ENCODE data around the gene JMJD7. TPM values are rescaled to one million over a fixed set of nuclear protein-coding genes. Genes with fewer than 3 reads are reported as not detected.

JMJD7 gene
- total RNA-seq, 1 experiment from 2014 or later = 13.5 TPM

DNA sequence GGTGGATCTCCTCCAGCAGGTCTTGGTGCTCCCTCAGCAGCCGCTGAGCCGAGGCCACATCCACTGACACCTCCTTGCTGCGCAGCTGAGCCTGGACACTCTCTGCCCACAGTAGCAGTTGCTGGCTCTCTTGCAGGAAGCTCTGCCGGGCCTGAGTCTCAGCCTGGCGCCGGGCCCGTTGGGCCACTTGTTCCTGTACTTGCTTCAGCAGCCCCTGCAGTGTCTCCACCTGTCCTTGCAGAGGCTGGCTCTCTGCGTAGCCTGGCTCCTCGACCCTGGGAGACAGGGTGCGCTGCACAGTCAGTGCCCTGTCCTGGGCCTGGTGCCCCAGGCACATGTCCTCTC, 50.4 kb downstream of the JMJD7 start:
- ChIA-PET POLR2A (no interaction called here), RAD21 (ENCODE audit: low non-redundant PET in 1 of 2, low total read pairs in 2 of 2, uncharacterized antibody in 2 of 2, unreplicated experiment in 2 of 2) (no interaction called here), CTCF (no interaction called here)
- Histone ChIP-seq H3K27me3 (ENCODE audit: insufficient read depth, low read length) (no peaks in the 10 kb centered on the region), H3K79me2 (ENCODE audit: insufficient read depth, low read length) (no peaks in the 10 kb centered on the region), H3K4me3 (replicated peaks in 1 of 2; ENCODE audit: low read depth in 1 of 2, low read length in 2 of 2) (no peak overlapping the region), H2AFZ (ENCODE audit: low read depth, low read length, poor library complexity, severe bottlenecking) (no peak overlapping the region), H3K9me2 (ENCODE audit: insufficient read depth) (no peaks in the 10 kb centered on the region), H3K4me1 (ENCODE audit: control insufficient read depth in 1 of 2, insufficient read depth in 2 of 2, low read length in 2 of 2) (no peaks in the 10 kb centered on the region), H3K9ac (ENCODE audit: low read length) (no peak overlapping the region), H4K20me1 (ENCODE audit: insufficient read depth) (no peaks in the 10 kb centered on the region), H3K9me3 (ENCODE audit: control insufficient read depth in 1 of 2, insufficient read depth in 1 of 2, low read depth in 1 of 2, low read length in 2 of 2) (no peaks in the 10 kb centered on the region), H3K4me2 (ENCODE audit: low read length) (no peak overlapping the region), H3K36me3 (ENCODE audit: control insufficient read depth in 1 of 2, insufficient read depth in 2 of 2, low read length in 2 of 2) (no peaks in the 10 kb centered on the region), H3K27ac (ENCODE audit: low read depth, low read length) (no peak overlapping the region)
- DNase-seq (ENCODE audit: low read depth, low spot score) (no peak), ATAC-seq (no peak)
- BruUV-seq (replicated peaks) = no TSS peak
- TF ChIP-seq ZFX (IDR thresholded peaks at IDR 0.05) (no peak), RAD21 (IDR thresholded peaks at IDR 0.05; ENCODE audit: low read depth) (no peak), JUND (IDR thresholded peaks at IDR 0.05) (no peak)
- intact Hi-C loops (cut with micrococcal nuclease) = no loop called here

GRCh38 chr15:41879321-41879845, 51.5 kb downstream of the JMJD7 start:
- DNase-seq (ENCODE audit: low read depth, low spot score) (no peak), ATAC-seq (no peak)
- TF ChIP-seq ATF3 (IDR thresholded peaks at IDR 0.05) = no peak
- no peak for TF ChIP-seq SP1 (IDR thresholded peaks at IDR 0.05; ENCODE audit: low read depth)
- no peak for TF ChIP-seq CEBPB (IDR thresholded peaks at IDR 0.05; ENCODE audit: low read depth)
- no peak for TF ChIP-seq ZBTB33 (IDR thresholded peaks at IDR 0.05; ENCODE audit: extremely low read depth, insufficient replicate concordance, low read length)
- no peak overlapping the region for H3K4me2 ChIP-seq (ENCODE audit: low read length)
- H3K27ac ChIP-seq (ENCODE audit: low read depth, low read length) = no peak overlapping the region
- no peak overlapping the region for H2AFZ ChIP-seq (ENCODE audit: low read depth, low read length, poor library complexity, severe bottlenecking)
- CTCF ChIA-PET = no interaction called here
- POLR2A ChIA-PET = no interaction called here
- RAD21 ChIA-PET (ENCODE audit: low non-redundant PET in 1 of 2, low total read pairs in 2 of 2, uncharacterized antibody in 2 of 2, unreplicated experiment in 2 of 2) = no interaction called here
- BruUV-seq (replicated peaks) = no TSS peak
- no peaks in the 10 kb centered on the region for H3K4me1 ChIP-seq (ENCODE audit: control insufficient read depth in 1 of 2, insufficient read depth in 2 of 2, low read length in 2 of 2)
- intact Hi-C loops (cut with micrococcal nuclease) = no loop called here
- H3K9ac ChIP-seq (ENCODE audit: low read length) = no peak overlapping the region
- no peak overlapping the region for H3K4me3 ChIP-seq (replicated peaks in 1 of 2; ENCODE audit: low read depth in 1 of 2, low read length in 2 of 2)
- H3K36me3 ChIP-seq (ENCODE audit: control insufficient read depth in 1 of 2, insufficient read depth in 2 of 2, low read length in 2 of 2) = no peaks in the 10 kb centered on the region
- no peaks in the 10 kb centered on the region for H3K9me3 ChIP-seq (ENCODE audit: control insufficient read depth in 1 of 2, insufficient read depth in 1 of 2, low read depth in 1 of 2, low read length in 2 of 2)
- H3K9me2 ChIP-seq (ENCODE audit: insufficient read depth) = no peaks in the 10 kb centered on the region
- no peaks in the 10 kb centered on the region for H3K27me3 ChIP-seq (ENCODE audit: insufficient read depth, low read length)
- no peaks in the 10 kb centered on the region for H4K20me1 ChIP-seq (ENCODE audit: insufficient read depth)
- H3K79me2 ChIP-seq (ENCODE audit: insufficient read depth, low read length) = no peaks in the 10 kb centered on the region

Measured in HCT116 (cell line).